K562 (cell line): ENCODE measurements around the gene MEST. TPM values are rescaled to one million over a fixed set of nuclear protein-coding genes. Genes with fewer than 3 reads are reported as not detected.

Source experiments
- CCNT2 ChIP-seq: IDR thresholded peaks from 2 replicates; pipeline ENCODE4 v1.6.1; 2011; ENCODE audit warnings: borderline replicate concordance, low read depth, mild to moderate bottlenecking, moderate library complexity, mixed read lengths, low read length; ENCODE audit not compliant: insufficient read length; ENCODE audit errors: extremely low read depth
- DACH1 ChIP-seq: fragments of 450-650 bp; IDR thresholded peaks from 2 replicates; pipeline ENCODE4 v1.6.1; 2018; ENCODE audit not compliant: partially characterized antibody
- ELF2 ChIP-seq: fragments of 250-450 bp; sonication (Bioruptor Pico); IDR thresholded peaks from 2 replicates; pipeline ENCODE4 v1.5.0; 2021; ENCODE audit warnings: mild to moderate bottlenecking
- HSF4 ChIP-seq: fragments of 250-450 bp; sonication (Bioruptor Pico); IDR thresholded peaks from 2 replicates; pipeline ENCODE4 v2.1.2; 2022; ENCODE audit warnings: mild to moderate bottlenecking, moderate library complexity, borderline replicate concordance
- NFIC ChIP-seq: fragments of 450-650 bp; IDR thresholded peaks from 2 replicates; pipeline ENCODE4 v1.6.1; 2017; ENCODE audit warnings: mild to moderate bottlenecking, inconsistent platforms
- TEAD1 ChIP-seq, 2 experiments: fragments of 450-650 bp in 1 of 2; sonication (generic) in 1 of 2; formaldehyde crosslinking; IDR thresholded peaks; 2 replicates each; pipeline versions ENCODE4 v1.4.0 to v1.8.0; 2020 to 2022; ENCODE audit warnings: mild to moderate bottlenecking in 2 of 2, missing genetic modification reagents in 1 of 2
- ZNF217 ChIP-seq: sonication (generic); formaldehyde crosslinking; IDR thresholded peaks from 2 replicates; pipeline ENCODE4 v1.8.0; 2022; ENCODE audit warnings: mild to moderate bottlenecking, missing genetic modification reagents
- ZNF318 ChIP-seq, 2 experiments: fragments of 450-650 bp; IDR thresholded peaks; 2 replicates each; pipeline ENCODE4 v1.6.1; 2016; ENCODE audit warnings: mild to moderate bottlenecking in 2 of 2, borderline replicate concordance in 1 of 2, low read depth in 1 of 2, moderate library complexity in 1 of 2
- ZNF696 ChIP-seq: fragments of 250-450 bp; sonication (Bioruptor Pico); conservative IDR thresholded peaks from 2 replicates; pipeline ENCODE4 v1.4.0; 2020; ENCODE audit warnings: mild to moderate bottlenecking, moderate library complexity
- ZNF79 ChIP-seq: fragments of 250-450 bp; sonication (Bioruptor Pico); IDR thresholded peaks from 2 replicates; pipeline ENCODE4 v1.4.0; 2020; ENCODE audit warnings: low read depth, mild to moderate bottlenecking, moderate library complexity
- polyA plus RNA-seq, 8 experiments: library from polyadenylated mRNA; depleted of rRNA in 4 of 8; stranded (reverse) in 5 of 8; unstranded in 3 of 8; fragments of >200 nt; fragmentation: Nextera tagmentation in 2 of 8; fragmentation: Illumina TruSeq in 1 of 8; extraction: Ambion mirVana in 2 of 8; extraction: Trizol in 1 of 8; gene quantifications; 2 replicates each; pipeline versions ENCODE4 v1.2.1 to v1.2.3, GENCODE V29; 2011 to 2014; ENCODE audit warnings: inconsistent platforms in 1 of 8, missing spikeins in 1 of 8
- total RNA-seq, 7 experiments: library from RNA; depleted of rRNA in 6 of 7; stranded (reverse); fragments of >200 nt in 6 of 7; fragmentation: Illumina TruSeq in 2 of 7; extraction: Trizol in 2 of 7; gene quantifications; 2 replicates each; pipeline versions ENCODE4 v1.2.1 to v1.2.3, GENCODE V29; 2011 to 2021; ENCODE audit warnings: low replicate concordance in 1 of 7
- TF ChIP-seq, protein P1 (sequence below): sonication (generic); formaldehyde crosslinking; IDR thresholded peaks from 2 replicates; pipeline ENCODE4 v1.8.0; 2022; ENCODE audit warnings: mild to moderate bottlenecking, low read depth, missing genetic modification reagents

The MEST gene
- total and polyA plus RNA-seq, 9 of the 15 experiments (the other 6 are each of a cell fraction or from before 2014, with no cell fraction given): 0.04 to 0.74 (median 0.36) TPM; not detected in 1

- TF ChIP-seq ZNF318 (IDR thresholded peaks at IDR 0.05; ENCODE audit: borderline replicate concordance in 1 of 2, low read depth in 1 of 2) (no peak), ZNF217 (CRISPR knock-in tag) (no peak), ELF2 (CRISPR knock-in tag) (no peak), NFIC (0 out of 2 replicates have a peak, but pooled peaks have one; percentile 12), DACH1 (no peak), ZNF696 (CRISPR knock-in tag) (no peak), TEAD1 (CRISPR knock-in tag; IDR thresholded peaks at IDR 0.05) (no peak; a peak in 1 of 4 replicates), ZNF79 (CRISPR knock-in tag) (no peak), HSF4 (CRISPR knock-in tag) (no peak), CCNT2 (no peak)
- TF ChIP-seq, protein P1, sequence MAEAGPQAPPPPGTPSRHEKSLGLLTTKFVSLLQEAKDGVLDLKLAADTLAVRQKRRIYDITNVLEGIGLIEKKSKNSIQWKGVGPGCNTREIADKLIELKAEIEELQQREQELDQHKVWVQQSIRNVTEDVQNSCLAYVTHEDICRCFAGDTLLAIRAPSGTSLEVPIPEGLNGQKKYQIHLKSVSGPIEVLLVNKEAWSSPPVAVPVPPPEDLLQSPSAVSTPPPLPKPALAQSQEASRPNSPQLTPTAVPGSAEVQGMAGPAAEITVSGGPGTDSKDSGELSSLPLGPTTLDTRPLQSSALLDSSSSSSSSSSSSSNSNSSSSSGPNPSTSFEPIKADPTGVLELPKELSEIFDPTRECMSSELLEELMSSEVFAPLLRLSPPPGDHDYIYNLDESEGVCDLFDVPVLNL: peak; percentile 48; the same call in 1 of the 2 replicates
Observed at GRCh38 chr7:130486114-130486953, 5.6 kb upstream of the MEST start (continued).
